G401.6 (cell line): ENCODE data around the gene CPED1.
"Not testable (repeated sequence)": the region's sequence is repeated elsewhere in the genome, so short reads cannot be mapped to it uniquely, and the experiment has no call there.

Experiments used
- FAIRE-seq: peaks from 2 replicates; lab custom pipeline; 2012; peaks lifted over from hg19 to GRCh38; lab: Jason Lieb, UNC

CPED1 gene

GRCh38 chr7:120997882-120998474, 9.5 kb downstream of the CPED1 start:
- FAIRE-seq, result no peak

GRCh38 chr7:120998520-120998919, 10.0 kb downstream of the CPED1 start:
- FAIRE-seq, result no peak

- FAIRE-seq, result no peak
Measured at GRCh38 chr7:120998996-120999565, 10.6 kb downstream of the CPED1 start.

- FAIRE-seq, result no peak
Measured at GRCh38 chr7:121000081-121000983, 11.8 kb downstream of the CPED1 start.

- FAIRE-seq, result no peak
Measured at GRCh38 chr7:121001234-121001906, 12.9 kb downstream of the CPED1 start.

GRCh38 chr7:121002048-121002756, 13.7 kb downstream of the CPED1 start:
- no peak for FAIRE-seq

- no peak for FAIRE-seq
Measured at GRCh38 chr7:121002757-121003200, 14.3 kb downstream of the CPED1 start.

GRCh38 chr7:121003986-121004685, 15.6 kb downstream of the CPED1 start:
- FAIRE-seq, result no peak

- FAIRE-seq, result not testable (repeated sequence)
Measured at GRCh38 chr7:121005058-121005457, 16.5 kb downstream of the CPED1 start.

- no peak for FAIRE-seq
Measured at GRCh38 chr7:121005996-121006584, 17.6 kb downstream of the CPED1 start.

- no peak for FAIRE-seq
Measured at GRCh38 chr7:121006711-121007315, 18.3 kb downstream of the CPED1 start.

GRCh38 chr7:121008816-121009215, 20.3 kb downstream of the CPED1 start:
- FAIRE-seq, result no peak

- FAIRE-seq, result no peak
Measured at GRCh38 chr7:121011401-121011800, 22.9 kb downstream of the CPED1 start.

- no peak for FAIRE-seq
Measured at GRCh38 chr7:121012170-121012874, 23.8 kb downstream of the CPED1 start.

GRCh38 chr7:121012919-121013318, 24.4 kb downstream of the CPED1 start:
- FAIRE-seq, result no peak

GRCh38 chr7:121015560-121015959, 27.0 kb downstream of the CPED1 start:
- FAIRE-seq, result no peak

GRCh38 chr7:121016966-121017365, 28.5 kb downstream of the CPED1 start:
- FAIRE-seq, result no peak

GRCh38 chr7:121017586-121017985, 29.1 kb downstream of the CPED1 start:
- no peak for FAIRE-seq

- FAIRE-seq, result no peak
Measured at GRCh38 chr7:121019018-121019417, 30.5 kb downstream of the CPED1 start.
